IMR-90 (cell line): ENCODE results near the gene CRACR2B. TPM values are rescaled to one million over a fixed set of nuclear protein-coding genes. Genes with fewer than 3 reads are reported as not detected.

ENCODE experiments used
- ATAC-seq: fragments of 200-7000 bp; cut with Tn5 transposase; 2 replicates; pipeline ENCODE4 v1.9.1; 2020; ENCODE audit warnings: low read depth, mild to moderate bottlenecking, moderate library complexity
- BruUV-seq: library from RNA; stranded (reverse); fragments of 400-500 nt; replicated peaks from 2 replicates; lab custom pipeline; 2021; lab: Mats Ljungman, UMichigan
- CTCF ChIA-PET: fragments of 300-600 bp; formaldehyde crosslinking; extraction: SDS; loops from one replicate; lab custom pipeline; 2021; ENCODE audit warnings: antibody characterized with exemption; lab: Yijun Ruan, JAX
- POLR2A ChIA-PET: fragments of 300-600 bp; sonication (Branson Sonifier 250); formaldehyde crosslinking; loops from one replicate; lab custom pipeline; 2022; ENCODE audit warnings: antibody characterized with exemption; ENCODE audit not compliant: unreplicated experiment; lab: Charles Lee
- DNase-seq: peaks from one replicate; pipeline ENCODE4 v3.0.0; 2013
- H2AFZ ChIP-seq: replicated peaks from 2 replicates; pipeline ENCODE3; 2013; ENCODE audit warnings: low read length, mild to moderate bottlenecking; ENCODE audit not compliant: poor library complexity
- H2AK5ac ChIP-seq: 2 replicates; pipeline ENCODE4 v1.6.1; 2013; ENCODE audit warnings: low read depth, low read length, inconsistent platforms
- H2AK9ac ChIP-seq: replicated peaks from 2 replicates; pipeline ENCODE3; 2013; ENCODE audit warnings: mild to moderate bottlenecking, low read depth, low read length, moderate library complexity; ENCODE audit not compliant: poor library complexity
- H2BK120ac ChIP-seq: 2 replicates; pipeline ENCODE4 v1.6.1; 2013; ENCODE audit warnings: low read depth, low read length, inconsistent platforms
- H2BK15ac ChIP-seq: 3 replicates; pipeline ENCODE4 v1.6.1; 2013; ENCODE audit warnings: low read depth, low read length, inconsistent platforms
- H2BK20ac ChIP-seq: 2 replicates; pipeline ENCODE4 v1.6.1; 2013; ENCODE audit warnings: low read depth, mild to moderate bottlenecking, inconsistent platforms, low read length, moderate library complexity
- H2BK5ac ChIP-seq: 2 replicates; pipeline ENCODE4 v1.6.1; 2013; ENCODE audit warnings: mild to moderate bottlenecking, low read depth, low read length, inconsistent platforms; ENCODE audit not compliant: poor library complexity, severe bottlenecking
- H3K14ac ChIP-seq: replicated peaks from 2 replicates; pipeline ENCODE4 v1.6.1; 2013; ENCODE audit warnings: low read depth, low read length, inconsistent platforms
- H3K18ac ChIP-seq: 2 replicates; pipeline ENCODE4 v1.6.1; 2013; ENCODE audit warnings: low read depth, low read length, control low read depth
- H3K23ac ChIP-seq: 2 replicates; pipeline ENCODE4 v1.6.1; 2013; ENCODE audit warnings: low read depth, low read length, inconsistent platforms
- H3K27ac ChIP-seq: 2 replicates; pipeline ENCODE4 v1.5.1; 2013; ENCODE audit warnings: mild to moderate bottlenecking, control low read depth, low read length; ENCODE audit not compliant: insufficient read depth
- H3K27me3 ChIP-seq: 2 replicates; pipeline ENCODE4 v1.6.1; 2013; ENCODE audit warnings: low read length; ENCODE audit not compliant: control insufficient read depth, insufficient read depth
- H3K36me3 ChIP-seq: 2 replicates; pipeline ENCODE4 v1.6.1; 2013; ENCODE audit warnings: low read length, mixed read lengths; ENCODE audit not compliant: control insufficient read depth, insufficient read depth
- H3K4ac ChIP-seq: 2 replicates; pipeline ENCODE4 v1.6.1; 2013; ENCODE audit warnings: low read depth, low read length, inconsistent platforms
- H3K4me1 ChIP-seq: 2 replicates; pipeline ENCODE4 v1.6.1; 2013; ENCODE audit warnings: low read length, mixed read lengths; ENCODE audit not compliant: control insufficient read depth, insufficient read depth
- H3K4me2 ChIP-seq: 2 replicates; pipeline ENCODE4 v1.6.1; 2013; ENCODE audit warnings: low read depth, mild to moderate bottlenecking, control low read depth, low read length, moderate library complexity
- H3K4me3 ChIP-seq: 2 replicates; pipeline ENCODE4 v1.5.1; 2013; ENCODE audit warnings: low read depth, mild to moderate bottlenecking, control low read depth, low read length, moderate library complexity; ENCODE audit not compliant: insufficient read depth
- H3K56ac ChIP-seq: 2 replicates; pipeline ENCODE4 v1.6.1; 2013; ENCODE audit warnings: low read length, inconsistent platforms; ENCODE audit not compliant: insufficient read depth; ENCODE audit errors: extremely low read depth
- H3K79me1 ChIP-seq, 2 experiments: 2 replicates each; pipeline ENCODE4 v1.6.1; 2013; ENCODE audit warnings: low read length in 2 of 2, inconsistent platforms in 1 of 2, low read depth in 1 of 2
- H3K9ac ChIP-seq: 2 replicates; pipeline ENCODE4 v1.6.1; 2013; ENCODE audit warnings: low read depth, low read length, control low read depth
- H3K9me1 ChIP-seq: 2 replicates; pipeline ENCODE4 v1.6.1; 2013; ENCODE audit warnings: low read length, inconsistent platforms; ENCODE audit not compliant: insufficient read depth
- H3K9me3 ChIP-seq: 2 replicates; pipeline ENCODE4 v1.6.1; 2013; ENCODE audit warnings: low read length; ENCODE audit not compliant: control insufficient read depth, insufficient read depth
- H4K20me1 ChIP-seq: 2 replicates; pipeline ENCODE4 v1.6.1; 2013; ENCODE audit warnings: low read length, inconsistent platforms; ENCODE audit not compliant: insufficient read depth
- H4K5ac ChIP-seq: 2 replicates; pipeline ENCODE4 v1.6.1; 2013; ENCODE audit warnings: mild to moderate bottlenecking, low read depth, low read length, control low read depth
- H4K8ac ChIP-seq, 2 experiments: 2 replicates each; pipeline ENCODE4 v1.6.1; 2013; ENCODE audit warnings: low read depth in 2 of 2, low read length in 2 of 2, control low read depth in 1 of 2, inconsistent platforms in 1 of 2
- H4K91ac ChIP-seq: 2 replicates; pipeline ENCODE4 v1.6.1; 2013; ENCODE audit warnings: low read depth, low read length, inconsistent platforms; ENCODE audit not compliant: insufficient read depth
- BHLHE40 ChIP-seq: fragments of 150-350 bp; IDR thresholded peaks from 2 replicates; pipeline ENCODE4 v1.6.1; 2016; ENCODE audit warnings: mild to moderate bottlenecking, low read depth, low read length
- CEBPB ChIP-seq: IDR thresholded peaks from 2 replicates; pipeline ENCODE4 v1.6.1; 2012; ENCODE audit warnings: low read depth, low read length, improper control_type of control experiment
- FOS ChIP-seq: fragments of 150-350 bp; IDR thresholded peaks from 2 replicates; pipeline ENCODE4 v1.6.1; 2016; ENCODE audit warnings: low read depth, low read length
- MAFK ChIP-seq: IDR thresholded peaks from 2 replicates; pipeline ENCODE4 v1.6.1; 2012; ENCODE audit warnings: low read depth, low read length, improper control_type of control experiment
- MAZ ChIP-seq: IDR thresholded peaks from 2 replicates; pipeline ENCODE4 v1.6.1; 2012; ENCODE audit warnings: low read depth, mild to moderate bottlenecking, low read length, improper control_type of control experiment, moderate library complexity, borderline replicate concordance
- MXI1 ChIP-seq: IDR thresholded peaks from 2 replicates; pipeline ENCODE4 v1.6.1; 2012; ENCODE audit warnings: low read depth, mild to moderate bottlenecking, low read length, moderate library complexity, borderline replicate concordance
- NFE2L2 ChIP-seq: fragments of 150-350 bp; IDR thresholded peaks from 2 replicates; pipeline ENCODE4 v1.6.1; 2016; ENCODE audit warnings: low read depth, mild to moderate bottlenecking, low read length
- POLR2A ChIP-seq: IDR thresholded peaks from 2 replicates; pipeline ENCODE4 v1.6.1; 2012; ENCODE audit warnings: mild to moderate bottlenecking, low read depth, low read length
- RAD21 ChIP-seq: IDR thresholded peaks from 2 replicates; pipeline ENCODE4 v1.6.1; 2012; ENCODE audit warnings: low read length, improper control_type of control experiment
- RCOR1 ChIP-seq: IDR thresholded peaks from 2 replicates; pipeline ENCODE4 v1.6.1; 2012; ENCODE audit warnings: mild to moderate bottlenecking, low read length, improper control_type of control experiment; ENCODE audit not compliant: insufficient replicate concordance
- RFX5 ChIP-seq: IDR thresholded peaks from 2 replicates; pipeline ENCODE4 v1.8.0; 2012; ENCODE audit warnings: low read depth, mild to moderate bottlenecking, low read length, moderate library complexity
- SMC3 ChIP-seq: fragments of 150-350 bp; IDR thresholded peaks from 2 replicates; pipeline ENCODE4 v1.6.1; 2016; ENCODE audit warnings: low read depth, mild to moderate bottlenecking, antibody characterized with exemption, low read length, moderate library complexity
- WGBS, 2 experiments: methylation state at CpG; one replicate each; pipeline versions ENCODE4 v1.1.5 to v1.1.7; 2013; ENCODE audit warnings: missing lambda C conversion rate in 2 of 2; ENCODE audit not compliant: insufficient read length in 1 of 2; ENCODE audit errors: extremely low coverage in 2 of 2; 5-methylcytosine and 5-hydroxymethylcytosine counted together
- dilution Hi-C: fragments of 300-500 bp; cut with HindIII; formaldehyde crosslinking; loops from one replicate; pipeline ENCODE4 v1.14.3; 2018; ENCODE audit warnings: low sequenced_read_pairs; ENCODE audit not compliant: unreplicated experiment
- in situ Hi-C: fragments of 300-500 bp; cut with MboI; formaldehyde crosslinking; loops from 3 replicates; pipeline ENCODE4 v1.14.3; 2019; ENCODE audit warnings: low sequenced_read_pairs, inconsistent platforms, mixed read lengths
- intact Hi-C: fragments of 100-400 bp; cut with micrococcal nuclease; formaldehyde crosslinking; loops from 2 replicates; pipeline ENCODE4 v1.10.0; 2022
- polyA plus RNA-seq, 3 experiments: library from polyadenylated mRNA; depleted of rRNA; stranded (reverse); fragments of >200 nt; gene quantifications; 2 replicates each; pipeline ENCODE4 v1.2.3, GENCODE V29; 2012; ENCODE audit warnings: low replicate concordance in 1 of 3
- total RNA-seq: library from RNA; depleted of rRNA; stranded (reverse); fragments of >200 nt; gene quantifications from 2 replicates; pipeline ENCODE4 v1.2.3, GENCODE V29; 2012
- TF ChIP-seq, protein P1 (sequence below): fragments of 150-350 bp; IDR thresholded peaks from 2 replicates; pipeline ENCODE4 v1.6.1; 2016; ENCODE audit warnings: low read depth, mild to moderate bottlenecking, low read length, moderate library complexity, borderline replicate concordance
- TF ChIP-seq, protein P2 (sequence below): fragments of 150-350 bp; IDR thresholded peaks from 2 replicates; pipeline ENCODE4 v1.6.1; 2017; ENCODE audit warnings: mild to moderate bottlenecking, antibody characterized with exemption, low read length, low read depth
- TF ChIP-seq, protein P3 (sequence below): conservative IDR thresholded peaks from 2 replicates; pipeline ENCODE4 v1.5.1; 2012; ENCODE audit warnings: mild to moderate bottlenecking, low read depth, low read length, improper control_type of control experiment

The CRACR2B gene
- total and polyA plus RNA-seq, 2 of the 4 experiments (the other 2 are of a cell fraction): 0.54 to 2.5 TPM

DNA sequence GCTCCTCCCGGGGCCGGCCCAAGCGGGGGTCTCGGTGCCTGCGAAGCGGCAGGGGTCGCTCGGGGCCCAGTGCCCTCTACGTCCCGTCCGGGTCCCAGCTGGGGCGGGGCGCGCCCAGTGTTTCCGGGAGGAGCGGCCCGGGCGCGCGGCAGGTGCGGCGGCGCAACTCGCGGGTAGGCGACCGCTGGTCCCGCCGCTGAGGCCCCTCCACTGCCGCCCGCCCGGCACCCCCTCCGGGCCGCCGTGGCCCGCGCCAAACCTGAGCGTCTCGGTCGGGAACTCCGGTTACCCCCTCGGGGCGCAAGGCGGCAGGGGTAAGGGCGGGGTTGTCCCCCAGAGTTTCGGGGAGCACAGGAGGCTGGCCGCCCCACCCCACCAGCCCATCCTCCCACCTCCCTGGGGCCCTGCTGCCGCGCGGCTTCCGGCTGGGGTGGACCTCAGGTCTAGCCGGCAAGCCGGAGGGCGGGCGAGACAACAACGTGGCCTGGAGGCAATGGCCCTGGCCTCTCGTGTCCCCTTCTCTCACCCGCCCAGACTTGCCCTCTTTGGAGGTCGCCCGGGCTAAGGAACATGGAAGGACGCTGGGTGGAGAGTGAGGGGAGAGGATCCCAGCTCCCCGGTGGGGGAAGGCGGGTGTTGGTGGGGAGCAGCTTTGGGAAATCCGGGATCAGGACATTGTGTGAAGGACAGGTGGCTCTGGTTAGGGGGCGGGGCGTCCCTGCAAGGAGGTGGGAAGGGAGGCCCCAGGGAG is 398 bp upstream of the CRACR2B start:
- no peak overlapping the region for H3K4me2 ChIP-seq
- CTCF ChIA-PET: no interaction called here
- TF ChIP-seq FOS: no peak
- no peak for TF ChIP-seq RCOR1
- TF ChIP-seq, protein P1, sequence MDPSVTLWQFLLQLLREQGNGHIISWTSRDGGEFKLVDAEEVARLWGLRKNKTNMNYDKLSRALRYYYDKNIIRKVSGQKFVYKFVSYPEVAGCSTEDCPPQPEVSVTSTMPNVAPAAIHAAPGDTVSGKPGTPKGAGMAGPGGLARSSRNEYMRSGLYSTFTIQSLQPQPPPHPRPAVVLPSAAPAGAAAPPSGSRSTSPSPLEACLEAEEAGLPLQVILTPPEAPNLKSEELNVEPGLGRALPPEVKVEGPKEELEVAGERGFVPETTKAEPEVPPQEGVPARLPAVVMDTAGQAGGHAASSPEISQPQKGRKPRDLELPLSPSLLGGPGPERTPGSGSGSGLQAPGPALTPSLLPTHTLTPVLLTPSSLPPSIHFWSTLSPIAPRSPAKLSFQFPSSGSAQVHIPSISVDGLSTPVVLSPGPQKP: no peak
- TF ChIP-seq, protein P2, sequence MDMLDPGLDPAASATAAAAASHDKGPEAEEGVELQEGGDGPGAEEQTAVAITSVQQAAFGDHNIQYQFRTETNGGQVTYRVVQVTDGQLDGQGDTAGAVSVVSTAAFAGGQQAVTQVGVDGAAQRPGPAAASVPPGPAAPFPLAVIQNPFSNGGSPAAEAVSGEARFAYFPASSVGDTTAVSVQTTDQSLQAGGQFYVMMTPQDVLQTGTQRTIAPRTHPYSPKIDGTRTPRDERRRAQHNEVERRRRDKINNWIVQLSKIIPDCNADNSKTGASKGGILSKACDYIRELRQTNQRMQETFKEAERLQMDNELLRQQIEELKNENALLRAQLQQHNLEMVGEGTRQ: no peak
- TF ChIP-seq, protein P3, sequence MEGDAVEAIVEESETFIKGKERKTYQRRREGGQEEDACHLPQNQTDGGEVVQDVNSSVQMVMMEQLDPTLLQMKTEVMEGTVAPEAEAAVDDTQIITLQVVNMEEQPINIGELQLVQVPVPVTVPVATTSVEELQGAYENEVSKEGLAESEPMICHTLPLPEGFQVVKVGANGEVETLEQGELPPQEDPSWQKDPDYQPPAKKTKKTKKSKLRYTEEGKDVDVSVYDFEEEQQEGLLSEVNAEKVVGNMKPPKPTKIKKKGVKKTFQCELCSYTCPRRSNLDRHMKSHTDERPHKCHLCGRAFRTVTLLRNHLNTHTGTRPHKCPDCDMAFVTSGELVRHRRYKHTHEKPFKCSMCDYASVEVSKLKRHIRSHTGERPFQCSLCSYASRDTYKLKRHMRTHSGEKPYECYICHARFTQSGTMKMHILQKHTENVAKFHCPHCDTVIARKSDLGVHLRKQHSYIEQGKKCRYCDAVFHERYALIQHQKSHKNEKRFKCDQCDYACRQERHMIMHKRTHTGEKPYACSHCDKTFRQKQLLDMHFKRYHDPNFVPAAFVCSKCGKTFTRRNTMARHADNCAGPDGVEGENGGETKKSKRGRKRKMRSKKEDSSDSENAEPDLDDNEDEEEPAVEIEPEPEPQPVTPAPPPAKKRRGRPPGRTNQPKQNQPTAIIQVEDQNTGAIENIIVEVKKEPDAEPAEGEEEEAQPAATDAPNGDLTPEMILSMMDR: no peak
- TF ChIP-seq MXI1: no peak
- TF ChIP-seq RAD21: no peak
- no peak for TF ChIP-seq POLR2A
- no peak for TF ChIP-seq NFE2L2
- TF ChIP-seq MAFK: no peak
- no peak for TF ChIP-seq SMC3
- TF ChIP-seq MAZ: no peak
- TF ChIP-seq BHLHE40: no peak
- no peak for TF ChIP-seq CEBPB
- TF ChIP-seq RFX5: no peak

More for the DNA sequence above, 398 bp upstream of the CRACR2B start:
- in situ Hi-C loops: no loop called here
- ATAC-seq (no peak), DNase-seq (no peak)
- intact Hi-C loops: no loop called here
- H4K91ac ChIP-seq: no peak overlapping the region
- peaks cover 24% of the 10 kb centered on the region for H3K4me1 ChIP-seq
- H2BK20ac ChIP-seq: no peak overlapping the region
- H3K36me3 ChIP-seq: peaks cover 24% of the 10 kb centered on the region; the same call in 1 of the 2 replicates
- H3K9ac ChIP-seq: no peak overlapping the region
- no peak overlapping the region for H4K8ac ChIP-seq
- peak overlapping the region; percentile 51 for H2AK5ac ChIP-seq
- no peaks in the 10 kb centered on the region for H3K9me3 ChIP-seq
- H3K79me1 ChIP-seq: peaks cover 4 to 11% of the 10 kb centered on the region in 2 experiments
- no peak overlapping the region for H3K4ac ChIP-seq
- no peak overlapping the region for H3K18ac ChIP-seq
- no TSS peak for BruUV-seq
- POLR2A ChIA-PET: interaction anchor here (1.1 kb wide), 1 partner anchor 8 kb away, joined by 4 read pairs; the partner anchor contains the start of gene PNPLA2
- H3K56ac ChIP-seq: no peak overlapping the region
- H2BK5ac ChIP-seq: no peak overlapping the region
- H4K5ac ChIP-seq: no peak overlapping the region
- no peak overlapping the region for H3K23ac ChIP-seq
- H2AFZ ChIP-seq: peak overlapping the region; percentile 81
- H2BK15ac ChIP-seq: no peak overlapping the region
- no peak overlapping the region for H2BK120ac ChIP-seq
- H3K4me3 ChIP-seq: no peak overlapping the region
- 16% methylated on average over 36 of the region's 66 CpGs; no CpG with 5 or more reads in 1 of the 2 experiments for WGBS, 2 experiments
- H3K27ac ChIP-seq: no peak overlapping the region
- peak overlapping the region; percentile 55 for H2AK9ac ChIP-seq
- dilution Hi-C loops: no loop called here
- H3K14ac ChIP-seq: no peak overlapping the region
- H4K20me1 ChIP-seq: peaks cover 26% of the 10 kb centered on the region; the same call in 1 of the 2 replicates
- H3K9me1 ChIP-seq: peaks cover 6% of the 10 kb centered on the region; the same call in 1 of the 2 replicates
- H3K27me3 ChIP-seq: peaks cover 6% of the 10 kb centered on the region; the same call in 1 of the 2 replicates
